HCT116 (cell line): ENCODE data around the gene SMIM8. TPM values are rescaled to one million over a fixed set of nuclear protein-coding genes. Genes with fewer than 3 reads are reported as not detected.

ENCODE experiments used
- ATAC-seq: fragments of 200-7000 bp; cut with Tn5 transposase; 2 replicates; pipeline ENCODE4 v1.9.1; 2020; ENCODE audit warnings: mild to moderate bottlenecking, moderate library complexity
- BruUV-seq: library from RNA; stranded (reverse); fragments of 400-500 nt; replicated peaks from 2 replicates; lab custom pipeline; 2021; lab: Mats Ljungman, UMichigan
- CTCF ChIA-PET: fragments of 300-600 bp; sonication (Branson Sonifier 250); formaldehyde crosslinking; loops from one replicate; lab custom pipeline; 2021; ENCODE audit warnings: antibody characterized with exemption; lab: Charles Lee
- POLR2A ChIA-PET: fragments of 300-600, 350-600 bp; sonication (Branson Sonifier 250); formaldehyde crosslinking; loops from one replicate; lab custom pipeline; 2021; ENCODE audit warnings: antibody characterized with exemption; lab: Charles Lee
- RAD21 ChIA-PET, 2 experiments: fragments of 300-600 bp; sonication (Branson Sonifier 250); formaldehyde crosslinking; loops; one replicate each; lab custom pipeline; 2023; ENCODE audit warnings: low total read pairs in 2 of 2; ENCODE audit not compliant: uncharacterized antibody in 2 of 2, unreplicated experiment in 2 of 2, low non-redundant PET in 1 of 2; lab: Charles Lee
- DNase-seq: peaks from one replicate; pipeline ENCODE4 v3.0.0-alpha.2; 2010; ENCODE audit warnings: low read depth, low spot score
- H2AFZ ChIP-seq: fragments of 200-600 bp; shearing (Covaris generic), sonication (generic); 2 replicates; pipeline ENCODE4 v1.6.1; 2017; ENCODE audit warnings: low read depth, mixed run types, mixed read lengths, antibody characterized with exemption, low read length; ENCODE audit not compliant: poor library complexity, severe bottlenecking
- H3K27ac ChIP-seq: 2 replicates; pipeline ENCODE4 v1.5.1; 2012; ENCODE audit warnings: low read depth, low read length
- H3K27me3 ChIP-seq: fragments of 200-600 bp; sonication (generic); 2 replicates; pipeline ENCODE4 v1.6.1; 2016; ENCODE audit warnings: mixed run types, low read length, mixed read lengths; ENCODE audit not compliant: insufficient read depth
- H3K36me3 ChIP-seq, 2 experiments: fragments of 200-500 bp in 1 of 2; fragments of 200-600 bp in 1 of 2; sonication (Bioruptor generic) in 1 of 2; sonication (generic) in 1 of 2; 2 replicates each; pipeline versions ENCODE4 v1.5.1 to v1.6.1; 2014 to 2016; ENCODE audit warnings: low read length in 2 of 2, inconsistent platforms in 1 of 2, mixed read lengths in 1 of 2, mixed run types in 1 of 2; ENCODE audit not compliant: insufficient read depth in 2 of 2, control insufficient read depth in 1 of 2
- H3K4me1 ChIP-seq, 2 experiments: fragments of 200-600 bp in 1 of 2; sonication (generic) in 1 of 2; 2 replicates each; pipeline versions ENCODE4 v1.5.1 to v1.6.1; 2012 to 2017; ENCODE audit warnings: low read length in 2 of 2, inconsistent platforms in 1 of 2, mild to moderate bottlenecking in 1 of 2, mixed read lengths in 1 of 2, mixed run types in 1 of 2, moderate library complexity in 1 of 2; ENCODE audit not compliant: insufficient read depth in 2 of 2, control insufficient read depth in 1 of 2
- H3K4me2 ChIP-seq: fragments of 200-600 bp; sonication (generic); 2 replicates; pipeline ENCODE4 v1.6.1; 2017; ENCODE audit warnings: mixed run types, low read length, mixed read lengths
- H3K4me3 ChIP-seq, 2 experiments: fragments of 200-600 bp in 1 of 2; sonication (generic) in 1 of 2; replicated peaks in 1 of 2; 2 replicates each; pipeline ENCODE4 v1.5.1; 2011 to 2016; ENCODE audit warnings: low read length in 2 of 2, control low read depth in 1 of 2, low read depth in 1 of 2, mild to moderate bottlenecking in 1 of 2, mixed read lengths in 1 of 2, mixed run types in 1 of 2
- H3K79me2 ChIP-seq: fragments of 200-600 bp; sonication (generic); 2 replicates; pipeline ENCODE4 v1.6.1; 2017; ENCODE audit warnings: mild to moderate bottlenecking, mixed run types, low read length, moderate library complexity, mixed read lengths; ENCODE audit not compliant: insufficient read depth
- H3K9ac ChIP-seq: fragments of 200-600 bp; sonication (generic); 2 replicates; pipeline ENCODE4 v1.6.1; 2016; ENCODE audit warnings: low read length, mixed read lengths
- H3K9me2 ChIP-seq: fragments of 200-600 bp; sonication (generic), shearing (Covaris generic); 2 replicates; pipeline ENCODE4 v1.6.1; 2017; ENCODE audit warnings: mixed run types, mild to moderate bottlenecking, moderate library complexity; ENCODE audit not compliant: insufficient read depth
- H3K9me3 ChIP-seq, 2 experiments: fragments of 200-500 bp in 1 of 2; fragments of 200-600 bp in 1 of 2; sonication (Bioruptor generic) in 1 of 2; sonication (generic) in 1 of 2; 2 replicates each; pipeline ENCODE4 v1.6.1; 2014 to 2017; ENCODE audit warnings: low read length in 2 of 2, mixed read lengths in 2 of 2, inconsistent platforms in 1 of 2, low read depth in 1 of 2, mild to moderate bottlenecking in 1 of 2, mixed run types in 1 of 2, moderate library complexity in 1 of 2; ENCODE audit not compliant: control insufficient read depth in 1 of 2, insufficient read depth in 1 of 2
- H4K20me1 ChIP-seq: fragments of 200-600 bp; sonication (generic), shearing (Covaris generic); 2 replicates; pipeline ENCODE4 v1.6.1; 2017; ENCODE audit warnings: mixed run types, mild to moderate bottlenecking, moderate library complexity; ENCODE audit not compliant: insufficient read depth
- ATF3 ChIP-seq: IDR thresholded peaks from 2 replicates; pipeline ENCODE4 v1.6.1; 2012
- CBX3 ChIP-seq: IDR thresholded peaks from 2 replicates; pipeline ENCODE4 v1.6.1; 2012; ENCODE audit warnings: low read depth
- CEBPB ChIP-seq: IDR thresholded peaks from 2 replicates; pipeline ENCODE4 v1.6.1; 2012; ENCODE audit warnings: low read depth
- ELF1 ChIP-seq: IDR thresholded peaks from 2 replicates; pipeline ENCODE4 v1.6.1; 2012; ENCODE audit warnings: low read depth, borderline replicate concordance
- EZH2 ChIP-seq: fragments of 200-600 bp; sonication (generic); IDR thresholded peaks from 2 replicates; pipeline ENCODE4 v1.6.1; 2017; ENCODE audit warnings: antibody characterized with exemption, mixed run types
- EZH2phosphoT487 ChIP-seq: fragments of 200-600 bp; IDR thresholded peaks from 2 replicates; pipeline ENCODE4 v1.6.1; 2018; ENCODE audit warnings: antibody characterized with exemption, borderline replicate concordance
- FOSL1 ChIP-seq: IDR thresholded peaks from 2 replicates; pipeline ENCODE4 v1.6.1; 2012; ENCODE audit warnings: low read depth
- JUND ChIP-seq: IDR thresholded peaks from 2 replicates; pipeline ENCODE4 v1.6.1; 2012
- MAX ChIP-seq: IDR thresholded peaks from 2 replicates; pipeline ENCODE4 v1.6.1; 2012
- POLR2A ChIP-seq: IDR thresholded peaks from 2 replicates; pipeline ENCODE4 v1.7.0; 2011; ENCODE audit warnings: borderline replicate concordance; ENCODE audit not compliant: insufficient read depth, insufficient read length; ENCODE audit errors: extremely low read depth
- POLR2AphosphoS5 ChIP-seq: IDR thresholded peaks from 2 replicates; pipeline ENCODE4 v1.6.1; 2011; ENCODE audit warnings: mild to moderate bottlenecking, low read depth, low read length, moderate library complexity
- RAD21 ChIP-seq: IDR thresholded peaks from 2 replicates; pipeline ENCODE4 v1.6.1; 2012; ENCODE audit warnings: low read depth, mild to moderate bottlenecking
- SIN3A ChIP-seq: IDR thresholded peaks from 2 replicates; pipeline ENCODE4 v1.6.1; 2012; ENCODE audit warnings: low read depth
- SP1 ChIP-seq: IDR thresholded peaks from 2 replicates; pipeline ENCODE4 v1.6.1; 2012; ENCODE audit warnings: low read depth
- SRF ChIP-seq: IDR thresholded peaks from 2 replicates; pipeline ENCODE4 v1.6.1; 2012; ENCODE audit warnings: low read depth
- TCF7L2 ChIP-seq: IDR thresholded peaks from 2 replicates; pipeline ENCODE4 v1.7.0; 2011; ENCODE audit warnings: borderline replicate concordance, inconsistent platforms; ENCODE audit not compliant: insufficient read depth, insufficient read length; ENCODE audit errors: extremely low read depth
- YY1 ChIP-seq: IDR thresholded peaks from 2 replicates; pipeline ENCODE4 v1.6.1; 2011; ENCODE audit warnings: low read length, low read depth, moderate library complexity, mild to moderate bottlenecking; ENCODE audit not compliant: insufficient replicate concordance; ENCODE audit errors: extremely low read depth
- ZFX ChIP-seq: fragments of 450-650 bp; IDR thresholded peaks from 2 replicates; pipeline ENCODE4 v1.6.1; 2017
- ZNF274 ChIP-seq: fragments of 200-500 bp; sonication (Bioruptor generic); IDR thresholded peaks from 2 replicates; pipeline ENCODE4 v1.6.1; 2014; ENCODE audit warnings: mild to moderate bottlenecking, low read depth, low read length, inconsistent platforms
- intact Hi-C: fragments of 100-400 bp; cut with micrococcal nuclease; formaldehyde crosslinking; loops from 2 replicates; pipeline ENCODE4 v1.10.0; 2022
- total RNA-seq: library from RNA; stranded (reverse); gene quantifications from one replicate; pipeline ENCODE4 v1.2.1, GENCODE V29; 2021; ENCODE audit not compliant: unreplicated experiment
- TF ChIP-seq, protein P1 (sequence below): IDR thresholded peaks from 2 replicates; pipeline ENCODE4 v1.6.1; 2012; ENCODE audit warnings: low read depth

Gene SMIM8
- total RNA-seq, 1 experiment from 2014 or later, result 8.0 TPM

- no peak for TF ChIP-seq POLR2AphosphoS5
- TF ChIP-seq EZH2, result no peak
- TF ChIP-seq POLR2A, result no peak
- no peak for TF ChIP-seq ZNF274
- TF ChIP-seq ATF3, result no peak
- TF ChIP-seq ZFX, result no peak
- TF ChIP-seq EZH2phosphoT487, result no peak
- no peak for TF ChIP-seq ELF1
- no peak for TF ChIP-seq YY1
Observed at GRCh38 chr6:87315071-87315470, 7.3 kb upstream of the SMIM8 start (continued).

DNA sequence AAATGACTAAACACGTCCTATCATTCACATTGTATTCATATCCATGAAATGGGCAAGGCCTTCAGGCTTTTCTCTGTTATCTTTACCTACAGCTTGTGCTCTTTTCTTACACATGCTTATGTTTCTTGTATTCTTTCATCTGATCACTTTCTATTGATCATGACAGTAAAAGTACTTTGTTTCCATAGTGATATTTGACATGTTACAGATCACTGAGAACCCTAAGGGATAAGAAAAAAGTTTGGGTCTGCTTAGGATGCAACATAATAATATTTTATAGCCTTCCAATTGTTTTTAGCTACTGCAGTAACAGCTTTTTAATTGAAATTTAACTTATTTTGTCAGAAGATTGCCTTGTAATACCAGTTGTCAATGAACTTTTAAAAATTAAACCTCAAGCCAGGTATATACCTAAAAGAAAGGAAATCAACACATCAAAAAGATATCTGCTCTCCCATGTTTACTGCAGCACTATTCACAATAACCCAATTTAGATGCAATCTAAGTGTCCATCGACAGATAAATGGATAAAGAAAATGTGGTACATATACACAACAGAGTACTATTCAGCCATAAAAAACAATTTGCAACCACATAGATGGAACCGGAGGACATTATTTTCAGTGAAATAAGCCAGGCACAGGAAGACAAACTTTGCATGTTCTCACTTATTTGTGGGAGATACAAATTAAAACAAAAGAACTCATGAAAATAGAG lies 3.0 kb upstream of the SMIM8 start:
- H3K27ac ChIP-seq, result no peak overlapping the region
- peaks cover 4% of the 10 kb centered on the region; the same call in 1 of the 2 replicates for H3K79me2 ChIP-seq
- ChIA-PET RAD21 (no interaction called here), CTCF (no interaction called here), POLR2A (no interaction called here)
- H3K9ac ChIP-seq, result no peak overlapping the region
- no peak overlapping the region for H3K4me2 ChIP-seq
- H2AFZ ChIP-seq, result no peak overlapping the region
- 0 out of 2 replicates have a peak, but pooled peaks cover 4% of the 10 kb centered on the region for H3K27me3 ChIP-seq
- H3K9me2 ChIP-seq, result 0 out of 2 replicates have a peak, but pooled peaks cover 2% of the 10 kb centered on the region
- peaks cover 0 to 4% of the 10 kb centered on the region in 2 experiments; a peak in 1 of 4 replicates for H3K4me1 ChIP-seq
- DNase-seq (no peak), ATAC-seq (no peak)
- intact Hi-C loops, result no loop called here
- H3K4me3 ChIP-seq, result no peak overlapping the region
- no peaks in the 10 kb centered on the region for H3K36me3 ChIP-seq
- BruUV-seq, result no TSS peak
- H3K9me3 ChIP-seq, result no peaks in the 10 kb centered on the region
- H4K20me1 ChIP-seq, result no peaks in the 10 kb centered on the region
- TF ChIP-seq EZH2phosphoT487, result no peak
- no peak for TF ChIP-seq EZH2
- TF ChIP-seq ATF3, result no peak
- TF ChIP-seq ELF1, result no peak
- TF ChIP-seq ZFX, result no peak
- no peak for TF ChIP-seq SRF
- TF ChIP-seq CBX3, result no peak
- no peak for TF ChIP-seq CEBPB
- no peak for TF ChIP-seq JUND
- no peak for TF ChIP-seq MAX
- no peak for TF ChIP-seq FOSL1
- no peak for TF ChIP-seq POLR2AphosphoS5
- TF ChIP-seq SIN3A, result no peak
- TF ChIP-seq, protein P1, sequence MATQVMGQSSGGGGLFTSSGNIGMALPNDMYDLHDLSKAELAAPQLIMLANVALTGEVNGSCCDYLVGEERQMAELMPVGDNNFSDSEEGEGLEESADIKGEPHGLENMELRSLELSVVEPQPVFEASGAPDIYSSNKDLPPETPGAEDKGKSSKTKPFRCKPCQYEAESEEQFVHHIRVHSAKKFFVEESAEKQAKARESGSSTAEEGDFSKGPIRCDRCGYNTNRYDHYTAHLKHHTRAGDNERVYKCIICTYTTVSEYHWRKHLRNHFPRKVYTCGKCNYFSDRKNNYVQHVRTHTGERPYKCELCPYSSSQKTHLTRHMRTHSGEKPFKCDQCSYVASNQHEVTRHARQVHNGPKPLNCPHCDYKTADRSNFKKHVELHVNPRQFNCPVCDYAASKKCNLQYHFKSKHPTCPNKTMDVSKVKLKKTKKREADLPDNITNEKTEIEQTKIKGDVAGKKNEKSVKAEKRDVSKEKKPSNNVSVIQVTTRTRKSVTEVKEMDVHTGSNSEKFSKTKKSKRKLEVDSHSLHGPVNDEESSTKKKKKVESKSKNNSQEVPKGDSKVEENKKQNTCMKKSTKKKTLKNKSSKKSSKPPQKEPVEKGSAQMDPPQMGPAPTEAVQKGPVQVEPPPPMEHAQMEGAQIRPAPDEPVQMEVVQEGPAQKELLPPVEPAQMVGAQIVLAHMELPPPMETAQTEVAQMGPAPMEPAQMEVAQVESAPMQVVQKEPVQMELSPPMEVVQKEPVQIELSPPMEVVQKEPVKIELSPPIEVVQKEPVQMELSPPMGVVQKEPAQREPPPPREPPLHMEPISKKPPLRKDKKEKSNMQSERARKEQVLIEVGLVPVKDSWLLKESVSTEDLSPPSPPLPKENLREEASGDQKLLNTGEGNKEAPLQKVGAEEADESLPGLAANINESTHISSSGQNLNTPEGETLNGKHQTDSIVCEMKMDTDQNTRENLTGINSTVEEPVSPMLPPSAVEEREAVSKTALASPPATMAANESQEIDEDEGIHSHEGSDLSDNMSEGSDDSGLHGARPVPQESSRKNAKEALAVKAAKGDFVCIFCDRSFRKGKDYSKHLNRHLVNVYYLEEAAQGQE, result no peak
- no peak for TF ChIP-seq YY1
- no peak for TF ChIP-seq RAD21
- no peak for TF ChIP-seq POLR2A
- TF ChIP-seq SP1, result no peak
- no peak for TF ChIP-seq TCF7L2
